ENCODE data around the gene YWHAB.

Gene YWHAB

DNA sequence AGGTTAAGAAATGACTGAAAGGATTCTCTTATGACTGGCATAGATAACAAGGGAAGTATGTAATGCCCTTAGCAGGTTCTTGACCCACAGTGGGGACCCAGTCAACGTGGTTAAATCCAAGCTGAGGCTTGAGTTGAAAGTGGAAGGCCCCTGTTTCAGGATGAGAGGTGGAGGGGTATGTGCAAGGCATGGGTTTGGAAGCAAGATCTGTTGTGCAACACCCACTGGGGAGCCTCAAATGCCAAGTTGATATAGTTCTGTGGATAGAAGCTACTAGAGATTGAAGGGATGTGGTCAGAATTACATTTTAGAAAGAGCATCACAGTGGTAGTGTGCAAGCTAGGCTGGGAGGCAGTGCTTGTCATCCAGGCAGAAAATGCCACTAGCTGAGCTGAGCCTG is 29.4 kb downstream of the YWHAB start:
- no peak for DNase-seq

DNA sequence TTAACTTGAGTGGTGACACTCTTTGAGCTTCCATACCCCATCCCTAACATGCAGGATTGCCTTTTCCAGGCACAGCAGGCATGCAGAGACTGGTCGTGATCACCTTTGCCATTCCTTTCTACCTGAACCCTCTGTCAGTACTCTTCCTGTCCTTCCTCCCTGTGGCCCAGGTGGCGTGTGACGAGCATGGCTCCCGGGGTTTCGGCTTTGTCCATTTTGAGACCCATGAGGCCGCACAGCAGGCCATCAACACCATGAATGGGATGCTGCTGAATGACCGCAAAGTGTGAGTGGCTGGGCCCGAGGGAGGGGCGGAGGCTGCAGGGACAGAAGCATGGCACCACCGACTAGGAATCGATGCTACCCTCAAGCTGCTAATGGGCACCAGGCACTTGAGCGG is 31.1 kb downstream of the YWHAB start:
- DNase-seq: no peak

DNA sequence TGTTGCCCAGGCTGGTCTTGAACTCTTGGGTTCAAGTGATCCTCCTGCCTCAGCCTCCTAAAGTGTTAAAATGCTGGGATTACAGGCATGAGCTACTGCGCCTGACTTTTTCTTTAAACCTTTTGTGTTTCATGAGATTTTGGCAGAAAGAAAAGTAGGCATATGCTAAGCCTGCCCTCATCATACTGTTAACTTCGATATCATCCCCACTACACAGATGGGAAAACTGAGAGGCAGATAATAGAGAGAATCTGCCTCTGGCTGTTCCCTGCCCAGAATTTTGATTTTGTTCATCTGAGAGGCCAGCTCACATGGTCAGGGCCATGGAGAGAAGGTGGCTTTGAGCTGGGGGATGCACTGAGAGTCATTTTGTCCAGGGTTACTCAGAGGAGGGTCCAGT is 31.9 kb downstream of the YWHAB start:
- no peak for DNase-seq

DNA sequence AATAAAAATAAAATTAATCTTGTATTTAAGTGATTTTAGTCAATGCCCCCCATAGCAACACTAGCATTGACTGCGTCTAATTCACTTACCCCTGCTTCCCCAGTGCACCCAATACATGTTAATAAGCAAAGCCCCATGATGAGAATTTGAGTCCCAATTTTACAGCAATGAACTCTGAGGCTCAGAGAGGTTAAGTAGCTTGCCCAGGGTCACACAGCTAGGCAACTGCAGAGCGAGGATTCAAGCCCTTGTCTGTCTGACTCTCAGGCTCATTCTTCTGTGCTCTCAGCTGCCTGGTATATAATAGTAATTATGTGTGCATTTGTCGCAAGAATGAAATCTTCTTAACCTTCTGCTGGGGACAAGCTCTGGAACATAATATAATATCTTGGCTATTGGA is 32.8 kb downstream of the YWHAB start:
- DNase-seq: no peak

DNA sequence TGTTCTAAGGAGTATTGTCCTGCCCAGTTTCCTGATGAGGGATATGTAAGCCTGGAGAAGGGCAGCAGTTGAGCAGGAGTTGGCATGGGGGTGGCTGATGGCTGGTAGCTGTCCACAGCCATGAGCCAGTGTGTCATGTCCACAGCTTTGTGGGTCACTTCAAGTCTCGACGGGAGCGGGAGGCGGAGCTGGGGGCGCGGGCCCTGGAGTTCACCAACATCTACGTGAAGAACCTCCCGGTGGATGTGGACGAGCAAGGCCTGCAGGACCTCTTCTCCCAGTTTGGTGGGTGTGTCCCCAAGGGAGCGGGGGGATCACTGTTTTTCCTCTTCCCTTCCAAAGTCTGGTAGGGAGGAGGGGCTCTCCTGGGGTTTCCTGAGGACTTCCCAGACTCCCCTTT is 33.3 kb downstream of the YWHAB start:
- no peak for DNase-seq

DNA sequence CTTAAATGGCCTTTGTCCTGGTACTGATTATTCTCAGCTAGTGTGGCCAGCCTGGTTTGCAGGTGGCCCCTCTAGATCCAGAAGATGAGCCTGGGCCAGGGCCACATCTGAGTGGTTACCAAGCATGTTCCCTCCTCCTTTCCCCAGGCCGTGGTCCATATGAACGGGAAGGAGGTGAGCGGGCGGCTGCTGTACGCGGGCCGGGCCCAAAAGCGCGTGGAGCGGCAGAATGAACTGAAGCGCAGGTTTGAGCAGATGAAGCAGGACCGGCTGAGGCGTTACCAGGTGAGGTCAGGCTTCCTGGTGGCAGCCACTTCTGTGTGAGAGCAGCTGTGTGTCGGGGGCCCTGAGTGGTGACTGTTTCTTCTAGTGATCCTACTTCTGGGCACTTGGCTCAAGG is 35.9 kb downstream of the YWHAB start:
- DNase-seq: no peak

DNA sequence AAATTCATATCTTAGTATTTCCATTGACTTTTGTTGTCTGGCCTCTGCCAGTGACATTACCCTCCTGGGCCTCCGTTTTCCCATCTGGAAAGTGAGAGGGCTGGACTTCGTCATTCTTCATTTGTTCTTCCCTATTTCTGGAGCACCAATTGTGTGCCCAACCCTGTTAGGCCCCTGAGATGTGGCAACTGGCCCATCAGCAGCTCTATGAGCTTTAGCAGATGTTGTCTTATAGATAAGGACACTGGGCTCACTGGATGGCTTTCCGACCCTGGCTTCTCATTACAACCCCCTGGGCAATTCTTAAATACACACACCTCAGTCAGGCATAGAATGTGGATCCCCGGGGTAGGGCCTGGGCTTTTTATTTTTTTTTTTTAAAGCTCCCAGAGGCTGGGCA is 39.0 kb downstream of the YWHAB start:
- no peak for DNase-seq

DNA sequence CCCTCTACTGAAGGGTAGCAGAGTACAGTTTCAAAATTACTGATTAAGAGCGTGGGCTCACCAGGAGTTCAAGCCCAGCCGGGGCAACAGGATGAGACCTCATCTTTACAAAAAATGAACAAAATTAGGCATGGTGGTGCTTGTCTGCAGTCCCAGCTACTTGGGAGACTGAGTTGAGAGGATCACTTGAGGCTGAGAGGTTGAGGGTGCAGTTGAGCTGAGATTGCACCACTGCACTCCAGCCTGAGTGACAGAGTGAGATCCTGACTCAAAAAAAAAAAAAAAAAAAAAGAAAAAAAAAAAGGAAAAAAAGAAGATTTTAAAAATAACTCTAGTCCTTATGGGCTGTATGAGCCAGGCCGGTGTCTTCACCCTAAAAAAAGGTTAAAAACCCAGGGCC is 43.1 kb downstream of the YWHAB start:
- no peak for DNase-seq

DNA sequence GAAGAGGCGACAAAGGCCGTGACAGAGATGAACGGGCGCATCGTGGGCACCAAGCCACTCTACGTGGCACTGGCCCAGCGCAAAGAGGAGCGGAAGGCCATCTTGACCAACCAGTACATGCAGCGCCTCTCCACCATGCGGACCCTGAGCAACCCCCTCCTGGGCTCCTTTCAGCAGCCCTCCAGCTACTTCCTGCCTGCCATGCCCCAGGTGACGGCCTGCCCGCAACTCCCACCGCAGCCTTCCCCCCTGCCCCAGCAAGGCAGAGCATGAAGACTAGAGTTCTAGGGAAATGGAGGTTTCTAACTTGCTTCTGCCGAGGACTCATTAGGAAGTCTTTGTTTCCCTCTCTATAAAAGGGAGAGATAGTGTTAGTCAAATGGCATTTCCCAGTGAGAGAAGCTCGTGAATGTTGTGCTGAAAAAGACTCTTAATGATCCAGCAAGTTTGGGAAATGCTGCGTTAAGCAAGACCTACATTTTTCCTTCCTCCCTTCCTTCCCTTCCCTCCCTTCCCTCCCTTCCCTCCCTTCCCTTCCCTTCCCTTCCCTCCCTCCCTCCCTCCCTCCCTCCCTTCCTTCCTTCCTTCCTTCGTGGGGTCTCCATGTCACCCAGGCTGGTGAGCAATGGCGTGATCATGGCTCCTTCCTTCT is 45.1 kb downstream of the YWHAB start:
- no peak for DNase-seq

DNA sequence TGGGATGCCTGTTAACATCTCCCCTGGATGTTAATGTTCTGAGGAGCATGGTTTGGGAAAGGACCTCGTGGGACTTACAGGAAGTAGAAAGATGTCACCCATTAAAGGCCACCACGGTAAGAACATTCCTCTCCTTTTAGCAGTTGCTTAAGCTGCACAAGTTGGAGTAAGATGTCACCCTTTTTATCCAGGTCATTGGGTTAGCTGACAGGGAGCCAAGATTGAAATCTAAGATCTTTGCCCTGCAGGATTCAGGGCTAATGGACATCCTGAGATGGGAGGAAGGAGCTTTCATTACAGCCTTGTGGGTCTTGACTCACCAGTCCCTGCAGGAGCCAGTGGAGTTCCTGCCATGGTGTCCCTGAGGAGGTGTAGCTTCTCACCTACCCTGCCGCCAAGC is 46.4 kb downstream of the YWHAB start:
- no peak for DNase-seq

DNA sequence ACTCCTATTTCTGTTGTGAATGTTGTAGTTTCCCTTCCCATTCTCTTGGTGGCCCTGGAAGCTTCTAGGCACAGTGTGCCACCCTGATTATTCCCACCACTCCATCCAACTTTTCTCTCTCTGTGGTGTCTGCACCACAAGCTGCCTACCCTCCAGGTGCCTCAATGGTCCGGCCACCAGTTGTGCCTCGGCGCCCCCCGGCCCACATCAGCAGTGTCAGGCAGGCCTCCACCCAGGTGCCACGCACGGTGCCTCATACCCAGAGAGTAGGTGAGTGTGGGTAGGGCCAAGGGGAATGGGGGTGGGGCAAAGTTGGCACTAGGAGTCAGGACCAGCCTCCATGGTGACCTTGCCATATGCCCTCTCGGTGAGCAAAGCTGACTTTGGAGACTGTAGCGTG is 47.4 kb downstream of the YWHAB start:
- DNase-seq: no peak

DNA sequence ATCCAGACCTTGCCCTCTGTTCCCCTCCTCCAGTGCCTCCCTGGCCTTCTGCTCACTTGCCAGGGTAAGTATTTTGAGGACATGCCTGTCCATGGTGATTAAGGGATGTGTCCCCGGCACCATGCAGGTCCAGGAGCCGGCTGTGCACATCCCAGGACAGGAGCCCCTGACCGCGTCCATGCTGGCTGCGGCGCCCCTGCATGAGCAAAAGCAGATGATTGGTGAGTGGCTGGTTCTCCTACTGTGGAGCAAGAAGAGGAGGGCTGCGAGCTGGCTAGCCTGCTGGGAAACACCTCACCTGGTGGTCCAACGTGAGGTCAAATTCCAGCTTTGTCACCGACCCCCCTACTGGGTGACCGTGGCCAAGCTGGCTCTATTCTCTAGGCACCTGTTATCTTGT is 51.0 kb downstream of the YWHAB start:
- no peak for DNase-seq

DNA sequence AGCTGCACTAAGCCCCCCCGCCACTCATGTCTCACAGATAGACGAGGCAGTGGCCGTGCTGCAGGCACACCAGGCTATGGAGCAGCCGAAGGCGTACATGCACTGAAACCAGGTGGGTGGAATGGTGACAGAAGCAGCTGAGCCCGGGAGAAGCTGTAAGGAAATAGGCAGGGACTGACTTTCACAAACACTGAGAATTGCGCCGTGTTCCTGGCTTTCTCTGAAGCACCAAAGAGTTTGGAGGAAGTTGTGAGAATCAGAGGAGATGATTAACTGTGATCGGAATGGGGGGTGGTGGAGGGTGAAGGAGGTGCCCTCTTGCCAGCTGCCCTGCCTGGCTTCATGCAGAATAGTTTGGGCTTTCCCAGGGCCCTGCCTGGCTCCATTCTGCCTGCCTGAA is 53.1 kb downstream of the YWHAB start:
- DNase-seq: no peak

DNA sequence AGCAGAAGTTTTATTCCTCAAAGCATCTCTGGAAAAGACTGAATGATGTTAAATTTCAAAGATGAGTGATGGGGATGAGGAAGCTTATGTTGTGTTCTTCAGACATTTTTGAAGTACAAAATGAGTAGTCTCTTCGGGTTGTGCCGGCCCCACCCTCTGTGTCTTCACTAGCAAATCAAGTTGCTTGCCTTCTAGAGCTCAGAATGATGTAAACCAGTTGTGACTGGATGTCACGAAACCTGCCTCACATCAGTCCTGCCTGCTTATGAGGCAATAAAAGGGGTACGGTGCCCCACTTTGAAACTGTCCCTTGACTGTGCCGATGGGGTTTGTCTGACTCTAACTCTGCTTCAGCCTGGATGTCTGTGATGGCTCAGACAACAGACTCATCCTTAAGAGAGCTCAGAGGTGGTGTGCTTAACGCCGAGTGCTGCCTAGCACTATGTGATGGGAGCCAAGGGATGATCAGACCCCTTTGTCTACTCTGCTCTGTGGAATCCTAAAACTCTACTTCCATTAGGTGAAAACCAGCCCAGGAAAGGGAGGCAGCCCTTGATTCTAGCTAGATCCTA is 55.7 kb downstream of the YWHAB start:
- DNase-seq: no peak

DNA sequence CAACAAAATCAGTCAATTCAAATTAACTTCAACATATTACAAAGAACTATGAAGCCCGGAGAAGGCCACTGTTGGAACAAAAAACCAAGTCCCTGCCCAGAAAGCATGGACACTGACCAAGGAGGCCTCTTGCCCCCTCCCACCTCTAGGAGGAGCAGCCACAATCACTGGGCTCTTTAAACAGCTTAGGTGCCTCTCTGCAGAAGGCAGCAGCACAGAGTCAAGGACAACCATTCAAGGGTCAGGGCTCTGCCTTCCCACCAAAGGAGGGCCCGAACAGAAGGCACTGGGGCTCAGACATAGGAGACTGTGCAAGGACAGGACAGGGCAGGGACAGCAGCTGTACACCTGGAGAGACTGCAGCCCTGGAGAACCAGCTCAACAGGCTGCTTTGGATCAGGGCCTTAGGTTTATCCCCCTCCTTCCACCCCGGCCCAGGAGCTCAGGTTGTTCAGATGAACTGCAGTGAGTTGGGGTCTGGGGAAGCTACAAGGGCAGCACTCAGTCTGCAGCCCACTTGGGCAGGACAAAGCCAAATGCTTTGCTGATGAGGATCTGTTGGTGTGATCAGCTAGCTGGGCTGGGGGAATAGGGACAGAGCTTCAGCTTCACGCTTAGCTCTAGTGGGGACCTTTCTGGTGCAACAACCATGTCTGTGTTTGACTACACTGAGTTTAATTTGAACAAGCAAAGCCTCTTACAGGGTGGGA is 56.9 kb downstream of the YWHAB start:
- no peak for DNase-seq

DNA sequence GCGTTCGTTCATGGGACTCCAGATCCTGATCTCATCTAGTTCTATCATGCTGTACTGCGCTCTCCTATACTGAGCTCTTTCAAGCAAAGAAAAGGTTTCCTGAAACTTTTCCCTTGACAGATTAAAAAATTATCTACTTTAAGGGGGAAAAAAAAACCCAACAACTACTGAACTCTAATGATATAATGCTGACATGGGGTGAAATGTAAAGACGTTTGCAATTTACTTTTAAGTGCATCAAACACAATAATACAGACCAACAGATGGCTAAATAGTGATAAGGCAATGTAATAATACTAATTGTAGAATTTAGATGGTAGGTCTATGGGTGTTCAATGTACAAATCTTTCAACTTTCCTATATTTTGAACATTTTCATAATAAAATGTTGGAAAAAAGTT is 58.3 kb downstream of the YWHAB start:
- DNase-seq: no peak

DNA sequence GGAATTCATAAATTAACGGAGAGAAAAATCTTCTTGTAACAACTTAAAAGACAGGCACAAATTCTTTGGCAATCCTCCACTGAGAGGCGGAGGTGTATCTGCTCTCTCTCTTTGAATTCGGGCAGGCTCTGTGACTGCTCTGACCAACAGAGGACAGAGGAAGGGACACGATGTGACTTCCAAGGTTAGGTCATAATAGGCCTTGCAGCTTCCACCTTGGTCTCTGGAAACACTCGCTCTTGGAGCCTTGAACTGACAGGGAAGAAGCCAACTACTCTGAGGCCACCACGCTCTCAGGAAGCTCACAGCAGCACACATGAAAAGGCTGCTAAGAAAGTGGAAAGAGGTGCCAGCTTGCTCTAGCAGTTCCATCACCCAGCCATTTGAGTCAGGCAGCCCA is 59.8 kb downstream of the YWHAB start:
- no peak for DNase-seq

DNA sequence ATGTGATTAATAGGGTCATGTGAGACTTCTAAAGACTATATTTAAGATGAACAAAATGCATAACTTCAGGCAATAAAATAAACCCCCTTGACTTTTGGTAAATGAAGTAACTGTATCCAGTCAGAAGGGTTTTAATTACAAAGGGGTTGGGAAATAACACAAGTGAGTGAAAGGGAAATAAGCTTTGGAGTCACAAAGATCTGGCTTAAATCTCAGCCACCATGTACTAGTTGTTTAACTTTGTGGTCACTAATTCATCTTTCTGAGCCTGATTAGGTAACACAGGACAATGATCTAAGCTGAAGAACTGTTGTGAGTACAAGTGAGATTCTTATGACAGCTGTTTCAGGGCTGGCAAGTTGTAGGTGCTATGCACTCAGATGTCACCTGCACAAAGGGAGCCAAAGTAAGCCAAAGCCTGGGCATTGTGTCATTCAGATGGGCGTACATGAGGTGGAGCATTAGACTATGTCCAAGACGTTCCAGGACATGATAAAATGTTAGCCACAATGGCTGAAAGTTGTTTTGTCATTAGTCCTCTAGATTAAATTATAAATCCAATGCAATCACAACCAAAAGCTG is 60.9 kb downstream of the YWHAB start:
- DNase-seq: no peak

DNA sequence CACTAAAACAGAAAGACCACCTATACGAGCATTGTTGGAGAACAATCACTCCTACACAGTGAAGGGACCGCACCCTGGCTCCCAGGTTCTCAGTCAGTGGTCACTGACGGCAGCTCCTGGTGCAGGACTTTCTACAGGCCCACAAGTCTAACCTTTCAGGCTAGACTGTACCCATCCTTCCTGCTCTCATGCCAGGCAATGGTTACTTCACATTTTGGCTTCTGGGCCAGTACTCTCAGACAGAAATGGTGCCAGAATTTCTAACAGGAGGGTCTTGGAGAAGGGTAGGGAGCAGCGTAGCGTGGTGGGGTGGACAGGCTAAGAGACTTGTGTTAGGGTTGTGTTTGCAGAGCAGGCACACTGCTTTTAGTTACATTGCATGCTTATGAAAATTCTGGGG is 62.6 kb downstream of the YWHAB start:
- no peak for DNase-seq

DNA sequence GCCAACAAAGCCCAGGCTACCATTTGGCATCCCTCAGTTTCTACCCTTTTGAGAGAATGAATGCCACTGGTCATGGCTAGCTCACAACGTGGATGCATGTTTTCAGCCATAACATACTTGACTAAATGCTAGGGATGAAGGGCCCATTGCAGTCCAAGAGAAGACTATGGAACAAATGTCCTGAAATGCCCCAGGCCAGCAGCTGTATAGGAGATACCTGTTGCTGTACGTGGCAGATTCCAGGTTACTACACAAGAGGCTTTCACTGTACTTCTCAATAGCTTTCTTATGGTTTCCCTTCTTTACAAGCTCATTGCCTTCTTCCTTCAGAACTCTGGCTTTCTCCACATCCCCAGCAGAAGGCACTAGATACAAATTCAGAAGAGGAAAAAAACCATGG is 63.0 kb downstream of the YWHAB start:
- DNase-seq: no peak

DNA sequence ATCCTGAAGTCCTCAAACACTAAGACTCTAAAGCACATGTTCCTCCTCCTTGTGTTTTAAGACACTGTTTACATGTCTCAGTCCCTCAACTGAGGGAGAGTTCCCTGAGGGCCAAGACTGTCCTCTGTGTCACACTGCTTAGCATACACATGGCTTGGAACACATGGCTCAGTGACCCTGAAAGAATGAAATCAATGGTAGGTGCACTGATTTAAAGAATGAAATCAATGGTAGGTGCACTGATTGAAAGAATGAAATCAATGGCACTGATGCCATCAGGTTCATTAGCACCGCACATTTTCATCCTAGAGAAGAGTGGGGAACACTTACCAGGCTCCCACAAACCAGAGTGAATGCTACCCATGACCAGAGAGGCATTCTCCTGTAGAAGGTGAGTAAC is 64.9 kb downstream of the YWHAB start:
- no peak for DNase-seq

DNA sequence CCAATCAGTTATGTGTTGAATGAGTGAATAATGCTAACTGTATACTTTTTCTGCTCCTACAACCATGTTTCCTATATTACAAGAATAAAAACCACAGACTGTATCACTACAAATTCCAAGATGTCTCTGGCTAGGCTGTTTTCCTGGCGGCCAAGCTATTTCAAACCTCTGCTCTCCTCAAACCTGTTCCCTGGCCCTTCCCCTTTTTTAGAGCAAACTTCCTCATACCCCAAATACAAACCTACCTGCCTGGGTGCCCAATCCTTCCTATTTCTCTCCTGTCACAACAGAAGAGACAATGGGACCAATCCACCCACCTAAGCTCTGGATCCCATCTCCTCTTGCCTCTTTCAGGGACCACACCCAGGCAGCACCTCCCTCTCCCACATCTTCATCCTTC is 67.2 kb downstream of the YWHAB start:
- DNase-seq: no peak

DNA sequence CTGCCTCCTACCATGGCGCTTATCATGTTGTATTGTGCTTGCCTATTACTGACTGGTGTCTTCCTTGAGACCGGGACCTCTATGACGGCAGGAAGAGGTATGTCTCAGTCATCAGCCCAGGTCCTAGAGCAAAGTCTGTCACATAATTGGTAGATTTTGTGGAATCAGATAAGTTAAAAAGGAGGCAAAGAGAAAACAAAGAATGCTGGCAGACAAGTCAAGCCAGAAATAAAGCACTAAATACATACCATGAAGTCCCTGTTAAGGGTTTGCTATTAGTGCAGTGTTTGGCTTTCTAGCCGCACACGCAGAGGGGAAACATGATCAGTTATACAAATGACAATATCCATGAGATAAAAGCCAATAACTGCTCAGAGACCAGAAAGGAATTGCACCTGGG is 68.7 kb downstream of the YWHAB start:
- no peak for DNase-seq

DNA sequence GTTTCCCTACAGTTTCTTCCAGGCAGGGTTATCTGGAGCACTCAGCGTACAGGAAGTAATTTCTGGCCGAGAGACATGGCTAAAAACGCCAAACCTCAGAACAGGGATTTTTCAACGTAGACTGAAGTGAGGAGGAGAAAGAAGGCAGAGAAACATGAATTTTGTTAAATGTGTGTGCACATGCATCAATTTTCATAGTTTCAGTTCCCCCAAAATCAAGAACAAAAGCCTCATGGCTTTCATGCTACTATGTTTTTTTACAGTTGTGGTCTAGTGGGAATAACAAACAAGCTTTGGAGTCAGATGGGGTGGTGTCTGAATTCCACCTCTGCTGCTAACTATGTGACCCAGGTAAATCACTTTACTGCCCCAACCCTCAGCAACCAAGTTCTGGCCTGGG is 69.8 kb downstream of the YWHAB start:
- no peak for DNase-seq

Data from hippocampal formation (tissue), 2 donors.